Lower lobe of right lung (tissue), 2 donors: ENCODE data around the gene TTYH2. TPM values are rescaled to one million over a fixed set of nuclear protein-coding genes. Genes with fewer than 3 reads are reported as not detected.

Experiments used
- ATAC-seq, 2 donors: fragments of 200-7000 bp; cut with Tn5 transposase; one replicate each; pipeline ENCODE4 v1.9.1; 2020 to 2022; ENCODE audit warnings: mild to moderate bottlenecking in 2 of 2, moderate library complexity in 2 of 2
- DNase-seq: peaks from one replicate; pipeline ENCODE4 v3.0.0-alpha.2; 2020
- H3K27ac ChIP-seq: fragments of 200-600 bp; one replicate; pipeline ENCODE4 v1.8.0; 2022
- H3K27me3 ChIP-seq: fragments of 200-600 bp; one replicate; pipeline ENCODE4 v1.8.0; 2022; ENCODE audit warnings: low read depth
- H3K36me3 ChIP-seq: fragments of 200-600 bp; one replicate; pipeline ENCODE4 v1.8.0; 2022; ENCODE audit warnings: mild to moderate bottlenecking
- H3K4me1 ChIP-seq: fragments of 200-600 bp; one replicate; pipeline ENCODE4 v1.8.0; 2022
- H3K4me3 ChIP-seq: fragments of 200-600 bp; one replicate; pipeline ENCODE4 v1.8.0; 2022; ENCODE audit warnings: mild to moderate bottlenecking
- H3K9me3 ChIP-seq: fragments of 200-600 bp; one replicate; pipeline ENCODE4 v1.8.0; 2022
- CTCF ChIP-seq: fragments of 200-600 bp; IDR thresholded peaks from one replicate; pipeline ENCODE4 v1.8.0; 2022; ENCODE audit warnings: antibody characterized with exemption, mild to moderate bottlenecking
- intact Hi-C: fragments of 100-400 bp; cut with DNase I; formaldehyde crosslinking; loops from one replicate; pipeline ENCODE4 v1.11.0; 2022
- total RNA-seq: library from RNA; stranded (reverse); fragmentation: NEBNext Ultra II Directional; extraction: Animal tissue kit (Norgen Biotek cat#: 25700); gene quantifications from one replicate; pipeline ENCODE4 v1.2.1, GENCODE V29; 2021
- donor health status: DM: no; HTN: yes; CAD: no; lungs with severe emphysema.

The TTYH2 gene
- total RNA-seq, 1 donor from 2014 or later = 7.7 TPM

DNA sequence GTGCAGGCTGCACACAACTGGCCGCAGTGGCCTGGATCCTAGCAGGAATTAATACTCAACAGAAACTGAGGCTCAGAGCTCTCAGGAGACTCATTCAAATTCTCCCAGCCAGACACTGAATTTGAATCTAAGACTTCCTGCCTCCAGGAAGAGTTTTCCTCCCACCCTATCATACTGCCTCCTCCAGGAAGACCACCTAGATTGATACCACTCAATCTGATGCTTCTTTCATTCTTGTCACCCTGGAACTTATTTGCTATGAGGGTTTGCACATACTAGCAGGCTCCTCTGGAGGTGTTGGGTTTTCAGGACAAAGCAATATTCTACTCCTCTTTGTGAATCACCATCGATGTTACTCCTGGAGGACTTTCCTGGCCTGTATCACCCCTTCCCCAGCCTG lies 15.6 kb upstream of the TTYH2 start:
- no peak for TF ChIP-seq CTCF
- Histone ChIP-seq H3K9me3 (no peaks in the 10 kb centered on the region), H3K36me3 (no peaks in the 10 kb centered on the region), H3K27ac (no peak overlapping the region), H3K4me1 (no peaks in the 10 kb centered on the region), H3K4me3 (no peak overlapping the region), H3K27me3 (peaks cover 25% of the 10 kb centered on the region)
- no peak for DNase-seq
- ATAC-seq = no peak
- intact Hi-C loops = no loop called here

DNA sequence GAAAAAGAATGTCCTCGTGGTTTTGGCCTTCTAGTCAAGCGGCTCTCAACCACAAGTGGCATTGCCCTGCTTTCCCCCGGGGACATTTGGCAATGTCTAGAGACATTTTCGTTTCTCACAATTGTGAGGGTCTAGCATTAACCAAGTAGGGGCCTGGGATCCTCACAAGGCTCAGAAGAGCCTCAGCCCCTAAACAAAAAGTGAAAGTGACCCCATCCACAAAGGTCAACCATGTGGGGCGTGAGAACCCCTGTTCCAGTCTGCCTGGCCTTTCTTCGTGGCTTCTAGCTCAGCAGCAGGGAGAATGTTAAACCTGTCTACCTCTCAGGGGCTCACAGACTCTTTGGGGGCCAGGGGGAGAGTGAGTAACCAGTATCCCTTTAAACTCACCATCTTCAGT lies 14.7 kb upstream of the TTYH2 start:
- no peak for ATAC-seq
- H3K4me3 ChIP-seq = no peak overlapping the region

DNA sequence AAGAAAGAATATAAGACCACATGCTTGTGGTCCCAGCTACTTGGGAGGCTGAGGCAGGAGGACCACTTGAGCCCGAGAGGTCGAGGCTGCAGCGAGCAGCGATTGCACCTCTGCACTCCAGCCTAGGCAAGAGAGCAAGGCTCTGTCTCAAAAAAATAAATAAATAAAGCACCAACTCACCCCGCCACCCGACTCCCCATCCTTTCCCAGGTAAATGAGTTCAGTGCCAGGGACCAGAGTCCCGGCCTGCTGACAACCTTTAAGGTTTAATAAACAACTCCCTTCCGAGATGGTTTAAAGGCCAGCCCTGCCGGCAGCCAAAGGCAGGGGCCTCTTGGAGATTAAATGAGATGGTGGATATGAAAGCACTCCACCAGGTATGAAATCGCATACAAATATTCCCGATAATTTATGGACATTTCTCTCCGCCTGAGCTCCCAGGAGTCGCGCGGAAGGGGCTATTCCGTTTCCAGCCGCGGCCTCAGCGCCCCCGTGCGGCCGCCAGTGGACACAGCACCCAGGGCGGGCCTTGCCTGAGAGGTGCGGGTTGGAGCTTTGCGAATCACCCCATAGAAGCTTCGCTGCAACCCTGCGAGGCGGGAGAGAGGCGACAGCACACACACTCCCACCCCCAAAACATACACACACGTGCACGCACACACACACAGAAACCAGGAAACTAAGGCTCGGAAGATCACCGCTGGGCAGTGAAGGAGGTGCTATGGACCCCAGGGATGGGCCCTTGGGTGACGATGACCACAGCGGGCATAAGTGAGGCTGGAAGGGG lies 13.9 kb upstream of the TTYH2 start:
- peak; percentile 98 for TF ChIP-seq CTCF
- intact Hi-C loops = no loop called here
- ATAC-seq (peak; percentile 61 to 69), DNase-seq (peak; percentile 78)
- no peaks in the 10 kb centered on the region for H3K9me3 ChIP-seq
- H3K27ac ChIP-seq = no peak overlapping the region
- H3K4me3 ChIP-seq = peak overlapping the region; percentile 25
- H3K27me3 ChIP-seq = peaks cover 25% of the 10 kb centered on the region
- peaks cover 4% of the 10 kb centered on the region for H3K4me1 ChIP-seq
- H3K36me3 ChIP-seq = peaks cover 2% of the 10 kb centered on the region

More for the DNA sequence above, 14.7 kb upstream of the TTYH2 start:
- no peak overlapping the region for H3K27ac ChIP-seq
- no peaks in the 10 kb centered on the region for H3K36me3 ChIP-seq
- TF ChIP-seq CTCF = no peak
- H3K9me3 ChIP-seq = no peaks in the 10 kb centered on the region
- no peak for DNase-seq
- intact Hi-C loops = no loop called here
- no peaks in the 10 kb centered on the region for H3K4me1 ChIP-seq
- peaks cover 25% of the 10 kb centered on the region for H3K27me3 ChIP-seq

- peaks cover 25% of the 10 kb centered on the region for H3K27me3 ChIP-seq
- intact Hi-C loops = no loop called here
These were observed 13.3 kb upstream of the TTYH2 start for GRCh38 chr17:74200112-74200511.

GRCh38 chr17:74201250-74201649 lies 12.1 kb upstream of the TTYH2 start:
- no peak overlapping the region for H3K4me3 ChIP-seq
- DNase-seq (no peak), ATAC-seq (no peak)
- no peak overlapping the region for H3K27ac ChIP-seq
- no peak for TF ChIP-seq CTCF
- H3K4me1 ChIP-seq = peaks cover 22% of the 10 kb centered on the region
- intact Hi-C loops = no loop called here
- H3K36me3 ChIP-seq = peaks cover 20% of the 10 kb centered on the region
- peaks cover 22% of the 10 kb centered on the region for H3K27me3 ChIP-seq
- H3K9me3 ChIP-seq = no peaks in the 10 kb centered on the region

More at GRCh38 chr17:74200112-74200511, 13.3 kb upstream of the TTYH2 start:
- Histone ChIP-seq H3K27ac (no peak overlapping the region), H3K4me1 (peaks cover 10% of the 10 kb centered on the region), H3K4me3 (no peak overlapping the region), H3K36me3 (peaks cover 8% of the 10 kb centered on the region), H3K9me3 (no peaks in the 10 kb centered on the region)
- no peak for ATAC-seq
- DNase-seq = no peak
- TF ChIP-seq CTCF = no peak
